ENCODE results near the gene STIM1.

The STIM1 gene

DNA sequence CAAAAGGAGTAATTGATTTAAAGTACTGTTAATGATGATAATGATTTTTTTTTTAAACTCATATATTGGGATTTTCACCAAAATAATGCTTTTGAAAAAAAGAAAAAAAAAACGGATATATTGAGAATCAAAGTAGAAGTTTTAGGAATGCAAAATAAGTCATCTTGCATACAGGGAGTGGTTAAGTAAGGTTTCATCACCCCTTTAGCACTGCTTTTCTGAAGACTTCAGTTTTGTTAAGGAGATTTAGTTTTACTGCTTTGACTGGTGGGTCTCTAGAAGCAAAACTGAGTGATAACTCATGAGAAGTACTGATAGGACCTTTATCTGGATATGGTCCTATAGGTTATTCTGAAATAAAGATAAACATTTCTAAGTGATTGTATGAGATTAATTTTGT is 283.0 kb downstream of the STIM1 start:
- no peak for DNase-seq

DNA sequence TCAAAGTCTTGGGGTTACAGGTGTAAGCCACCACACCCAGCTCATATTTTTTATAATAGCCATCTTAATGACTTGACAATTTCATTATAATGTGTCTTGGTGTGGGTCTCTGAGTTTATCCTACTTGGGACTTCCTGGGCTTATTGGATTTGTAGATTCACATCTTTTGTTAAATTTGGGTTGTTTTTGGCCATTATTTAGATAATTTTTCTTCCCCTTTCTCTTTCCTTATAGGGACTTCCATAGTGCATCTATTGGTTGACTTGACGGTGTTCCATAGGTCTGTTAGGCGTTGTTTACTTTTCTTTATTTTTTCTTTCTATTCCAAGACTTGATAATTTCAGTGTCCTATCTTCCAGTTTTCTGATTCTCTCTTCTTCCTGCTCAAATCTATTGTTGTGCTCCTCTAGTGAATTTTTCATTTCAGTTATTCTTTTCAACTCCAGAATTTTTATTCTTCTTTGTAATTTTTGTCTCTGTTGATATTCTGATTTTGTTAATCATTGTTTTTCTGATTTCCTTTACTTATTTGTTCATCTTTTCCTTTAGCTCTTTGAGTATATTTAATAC is 284.7 kb downstream of the STIM1 start:
- DNase-seq = no peak
